H1 (cell line): ENCODE results near the gene SIMC1. TPM values are rescaled to one million over a fixed set of nuclear protein-coding genes. Genes with fewer than 3 reads are reported as not detected.

Experiments
- CTCF ChIA-PET: fragments of 300-600 bp; sonication (Branson Sonifier 250); formaldehyde crosslinking; loops from one replicate; lab custom pipeline; 2021; ENCODE audit not compliant: partially characterized antibody; lab: Charles Lee
- POLR2A ChIA-PET: fragments of 300-600 bp; sonication (Branson Sonifier 250); formaldehyde crosslinking; loops from one replicate; lab custom pipeline; 2021; ENCODE audit warnings: inconsistent platforms; ENCODE audit not compliant: partially characterized antibody; lab: Charles Lee
- DNase-seq, 2 experiments: peaks; one replicate each; pipeline versions ENCODE4 v3.0.0 to v3.0.0-alpha.2; 2010 to 2022; ENCODE audit warnings: low spot score in 2 of 2, low read depth in 1 of 2, mixed read lengths in 1 of 2
- FAIRE-seq: peaks from 2 replicates; lab custom pipeline; 2011; peaks lifted over from hg19 to GRCh38; lab: Jason Lieb, UNC
- H2AFZ ChIP-seq: 2 replicates; pipeline ENCODE4 v1.8.1; 2012; ENCODE audit warnings: low read length, inconsistent platforms
- H2AK5ac ChIP-seq: 2 replicates; pipeline ENCODE4 v1.6.1; 2013; ENCODE audit warnings: low read depth, low read length
- H2BK120ac ChIP-seq: replicated peaks from 2 replicates; pipeline ENCODE3; 2013; ENCODE audit warnings: low read depth, low read length, inconsistent platforms
- H2BK12ac ChIP-seq: 2 replicates; pipeline ENCODE4 v1.6.1; 2013; ENCODE audit warnings: low read depth, low read length
- H2BK15ac ChIP-seq: 2 replicates; pipeline ENCODE4 v1.6.1; 2013; ENCODE audit warnings: low read length
- H2BK20ac ChIP-seq: 2 replicates; pipeline ENCODE4 v1.6.1; 2013; ENCODE audit warnings: low read length
- H2BK5ac ChIP-seq: 2 replicates; pipeline ENCODE4 v1.6.1; 2013; ENCODE audit warnings: low read depth, low read length
- H3K14ac ChIP-seq: 2 replicates; pipeline ENCODE4 v1.6.1; 2013; ENCODE audit warnings: inconsistent platforms; ENCODE audit not compliant: insufficient read length
- H3K18ac ChIP-seq: 2 replicates; pipeline ENCODE4 v1.6.1; 2013; ENCODE audit warnings: low read length; ENCODE audit errors: extremely low read depth
- H3K23ac ChIP-seq: 2 replicates; pipeline ENCODE4 v1.6.1; 2013; ENCODE audit warnings: inconsistent platforms; ENCODE audit not compliant: insufficient read length
- H3K23me2 ChIP-seq: 2 replicates; pipeline ENCODE4 v1.6.1; 2013; ENCODE audit warnings: low read depth, low read length
- H3K27ac ChIP-seq: 2 replicates; pipeline ENCODE4 v1.6.1; 2011; ENCODE audit warnings: low read depth, low read length, inconsistent platforms
- H3K27me3 ChIP-seq, 4 experiments: replicated peaks in 1 of 4; 1 replicate in 1 of 4; 2 replicates in 3 of 4; pipeline versions ENCODE4 v1.6.1 to v1.8.1; 2011 to 2013; ENCODE audit warnings: low read length in 3 of 4, mild to moderate bottlenecking in 3 of 4, inconsistent platforms in 2 of 4, mixed read lengths in 2 of 4, moderate library complexity in 1 of 4; ENCODE audit not compliant: control insufficient read depth in 3 of 4, insufficient read depth in 3 of 4; ENCODE audit errors: extremely low read depth in 1 of 4
- H3K36me3 ChIP-seq, 4 experiments: 2 replicates each; pipeline versions ENCODE4 v1.6.1 to v1.8.1; 2011 to 2013; ENCODE audit warnings: mild to moderate bottlenecking in 4 of 4, low read length in 3 of 4, moderate library complexity in 2 of 4, control low read depth in 1 of 4, inconsistent platforms in 1 of 4; ENCODE audit not compliant: insufficient read depth in 4 of 4, control insufficient read depth in 2 of 4
- H3K4ac ChIP-seq: replicated peaks from 2 replicates; pipeline ENCODE3; 2013; ENCODE audit warnings: low read length, low read depth, mixed read lengths, inconsistent platforms; ENCODE audit not compliant: insufficient read length
- H3K4me1 ChIP-seq, 4 experiments: replicated peaks in 1 of 4; 1 replicate in 1 of 4; 2 replicates in 3 of 4; pipeline versions ENCODE4 v1.6.1 to v1.8.1; 2011 to 2013; ENCODE audit warnings: low read length in 3 of 4, inconsistent platforms in 2 of 4, mixed read lengths in 1 of 4; ENCODE audit not compliant: insufficient read depth in 4 of 4, control insufficient read depth in 3 of 4
- H3K4me2 ChIP-seq, 2 experiments: 2 replicates each; pipeline versions ENCODE4 v1.6.1 to v1.8.1; 2011 to 2013; ENCODE audit warnings: low read depth in 2 of 2, low read length in 2 of 2, control low read depth in 1 of 2, inconsistent platforms in 1 of 2, mild to moderate bottlenecking in 1 of 2; ENCODE audit not compliant: insufficient read depth in 1 of 2
- H3K4me3 ChIP-seq, 4 experiments: fragments of 200-600, 300-600 bp in 1 of 4; sonication (generic), shearing (Covaris generic), sonication (Bioruptor Twin) in 1 of 4; 2 replicates each; pipeline versions ENCODE4 v1.5.1 to v1.8.1; 2011 to 2016; ENCODE audit warnings: low read length in 4 of 4, low read depth in 3 of 4, control low read depth in 2 of 4, inconsistent platforms in 2 of 4, mild to moderate bottlenecking in 2 of 4, mixed read lengths in 1 of 4, moderate library complexity in 1 of 4; ENCODE audit not compliant: insufficient read depth in 2 of 4; ENCODE audit errors: extremely low read depth in 1 of 4
- H3K56ac ChIP-seq: replicated peaks from 2 replicates; pipeline ENCODE3; 2013; ENCODE audit warnings: low read depth, mild to moderate bottlenecking, mixed read lengths, low read length, inconsistent platforms; ENCODE audit not compliant: insufficient read length
- H3K79me1 ChIP-seq: 2 replicates; pipeline ENCODE4 v1.6.1; 2013; ENCODE audit warnings: low read depth, low read length, control low read depth
- H3K79me2 ChIP-seq, 2 experiments: 2 replicates each; pipeline versions ENCODE4 v1.6.1 to v1.8.1; 2012 to 2013; ENCODE audit warnings: low read length in 2 of 2, mild to moderate bottlenecking in 2 of 2, inconsistent platforms in 1 of 2; ENCODE audit not compliant: insufficient read depth in 2 of 2, control insufficient read depth in 1 of 2
- H3K9ac ChIP-seq, 4 experiments: replicated peaks in 1 of 4; 1 replicate in 1 of 4; 2 replicates in 3 of 4; pipeline versions ENCODE4 v1.6.1 to v1.8.1; 2011 to 2013; ENCODE audit warnings: low read depth in 3 of 4, low read length in 3 of 4, control low read depth in 2 of 4, mild to moderate bottlenecking in 2 of 4, moderate library complexity in 2 of 4, inconsistent platforms in 1 of 4; ENCODE audit errors: extremely low read depth in 1 of 4
- H3K9me3 ChIP-seq, 2 experiments: 2 replicates each; pipeline versions ENCODE4 v1.6.1 to v1.8.1; 2012 to 2013; ENCODE audit warnings: mild to moderate bottlenecking in 2 of 2, moderate library complexity in 2 of 2, control low read depth in 1 of 2, inconsistent platforms in 1 of 2, low read depth in 1 of 2, low read length in 1 of 2, mixed read lengths in 1 of 2; ENCODE audit not compliant: insufficient read depth in 2 of 2
- H4K20me1 ChIP-seq, 2 experiments: replicated peaks in 1 of 2; 2 replicates each; pipeline versions ENCODE3 to v1.8.1; 2011 to 2013; ENCODE audit warnings: inconsistent platforms in 2 of 2, low read length in 2 of 2, mild to moderate bottlenecking in 1 of 2; ENCODE audit not compliant: insufficient read depth in 2 of 2, control insufficient read depth in 1 of 2
- H4K5ac ChIP-seq: 2 replicates; pipeline ENCODE4 v1.6.1; 2013; ENCODE audit warnings: low read length, low read depth, mixed read lengths, inconsistent platforms; ENCODE audit not compliant: insufficient read length
- H4K8ac ChIP-seq: 2 replicates; pipeline ENCODE4 v1.8.0; 2013; ENCODE audit warnings: mild to moderate bottlenecking, moderate library complexity, low read length, inconsistent platforms; ENCODE audit not compliant: insufficient read depth; ENCODE audit errors: extremely low read depth
- H4K91ac ChIP-seq: replicated peaks from 2 replicates; pipeline ENCODE3; 2013; ENCODE audit warnings: low read length, mixed read lengths, inconsistent platforms; ENCODE audit not compliant: insufficient read length
- BACH1 ChIP-seq: IDR thresholded peaks from 2 replicates; pipeline ENCODE4 v1.6.1; 2012; ENCODE audit warnings: low read length, improper control_type of control experiment
- BCL11A ChIP-seq, 2 experiments: IDR thresholded peaks; one replicate each; pipeline ENCODE4 v1.6.1; 2011; ENCODE audit warnings: low read depth in 2 of 2, low read length in 2 of 2, mild to moderate bottlenecking in 2 of 2
- CHD2 ChIP-seq: IDR thresholded peaks from 2 replicates; pipeline ENCODE4 v1.6.1; 2012; ENCODE audit warnings: low read length, improper control_type of control experiment
- EP300 ChIP-seq, 2 experiments: IDR thresholded peaks; 1 replicate in 1 of 2; 2 replicates in 1 of 2; pipeline ENCODE4 v1.6.1; 2011 to 2012; ENCODE audit warnings: low read depth in 2 of 2, low read length in 2 of 2, mild to moderate bottlenecking in 2 of 2, borderline replicate concordance in 1 of 2, inconsistent platforms in 1 of 2, moderate library complexity in 1 of 2
- GABPA ChIP-seq: IDR thresholded peaks from 2 replicates; pipeline ENCODE4 v1.6.1; 2011; ENCODE audit warnings: mild to moderate bottlenecking, low read length, moderate library complexity, borderline replicate concordance; ENCODE audit not compliant: insufficient read depth
- JUND ChIP-seq: IDR thresholded peaks from 2 replicates; pipeline ENCODE4 v1.6.1; 2011; ENCODE audit warnings: mild to moderate bottlenecking, improper control_type of control experiment, low read length
- RAD21 ChIP-seq, 2 experiments: IDR thresholded peaks in 1 of 2; conservative IDR thresholded peaks in 1 of 2; 2 replicates each; pipeline ENCODE4 v1.6.1; 2011; ENCODE audit warnings: low read depth in 2 of 2, low read length in 2 of 2, improper control_type of control experiment in 1 of 2, inconsistent platforms in 1 of 2, mild to moderate bottlenecking in 1 of 2, moderate library complexity in 1 of 2
- WGBS, 2 experiments: shearing (Covaris generic) in 1 of 2; methylation state at CpG; one replicate each; pipeline versions ENCODE4 v1.1.6 to v1.1.7; 2013 to 2015; ENCODE audit warnings: low lambda C conversion rate in 2 of 2, mixed read lengths in 2 of 2, inconsistent platforms in 1 of 2, low coverage in 1 of 2, missing lambda C conversion rate in 1 of 2; ENCODE audit not compliant: insufficient replicate concordance in 2 of 2, insufficient coverage in 1 of 2, insufficient read length in 1 of 2; ENCODE audit errors: extremely low coverage in 1 of 2, missing lambda C conversion rate in 1 of 2; 5-methylcytosine and 5-hydroxymethylcytosine counted together
- polyA plus RNA-seq, 7 experiments: library from polyadenylated mRNA; depleted of rRNA in 3 of 7; stranded (reverse) in 5 of 7; unstranded in 2 of 7; fragments of >200 nt in 5 of 7; fragments of 200-250 nt in 2 of 7; gene quantifications; 1 replicate in 5 of 7; 2 replicates in 1 of 7; 4 replicates in 1 of 7; pipeline versions ENCODE4 v1.2.1 to v1.2.3, GENCODE V29; 2011 to 2013; ENCODE audit warnings: missing spikeins in 2 of 7, mixed read lengths in 2 of 7
- total RNA-seq: library from RNA; stranded (reverse); fragmentation: NEBNext Ultra II Directional; extraction: Animal tissue kit (Norgen Biotek cat#: 25700); gene quantifications from 2 replicates; pipeline ENCODE4 v1.2.1, GENCODE V29; 2021
- TF ChIP-seq, protein P1 (sequence below): IDR thresholded peaks from 2 replicates; pipeline ENCODE4 v1.6.1; 2012; ENCODE audit warnings: inconsistent platforms
- TF ChIP-seq, protein P2 (sequence below): IDR thresholded peaks from 2 replicates; pipeline ENCODE4 v1.6.1; 2012; ENCODE audit warnings: inconsistent platforms

The SIMC1 gene
- total and polyA plus RNA-seq, 2 of the 8 experiments (the other 6 are each of a cell fraction or from before 2014, with no cell fraction given): 12.3 to 21.2 TPM

DNA sequence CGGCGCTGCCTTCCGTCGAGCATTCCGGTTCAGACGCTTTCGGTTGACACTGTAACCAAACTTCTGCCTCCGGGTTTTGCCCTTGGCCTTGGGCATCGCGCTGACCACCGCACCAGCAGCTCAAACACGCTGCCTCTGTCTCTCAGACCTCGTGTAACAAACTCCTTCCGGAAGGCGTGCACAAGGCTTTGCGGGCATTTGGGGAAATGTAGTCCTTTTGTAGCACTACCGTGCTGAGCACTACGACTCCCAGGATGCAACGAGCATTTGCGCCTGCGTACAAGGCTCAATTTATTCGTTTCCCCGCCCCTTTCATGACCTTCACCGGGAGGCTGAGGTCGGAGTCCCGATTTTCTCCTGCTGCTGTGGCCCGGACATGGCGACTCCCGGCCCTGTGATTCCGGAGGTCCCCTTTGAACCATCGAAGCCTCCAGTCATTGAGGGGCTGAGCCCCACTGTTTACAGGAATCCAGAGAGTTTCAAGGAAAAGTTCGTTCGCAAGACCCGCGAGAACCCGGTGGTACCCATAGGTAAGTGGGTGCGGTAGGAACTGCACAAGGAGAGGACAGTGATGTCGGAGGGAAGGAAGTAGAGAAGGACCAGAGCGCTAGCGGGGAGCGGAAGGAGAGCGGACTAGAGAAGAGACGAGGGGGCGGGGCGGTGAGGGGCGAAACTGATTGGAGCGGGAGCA lies 150.4 kb downstream of the SIMC1 start, which contains the start of the genes HIGD2A and NOP16:
HIGD2A (plus strand) TSS at position 308 of the 691 bp plus-strand sequence; CDS start at position 377, 69 bp downstream.
NOP16 (minus strand) TSS at position 155 of the 691 bp plus-strand sequence; CDS start at position 96, 59 bp downstream.
- peaks cover 9% of the 10 kb centered on the region; the same call in 1 of the 2 replicates for H3K23me2 ChIP-seq
- H3K79me1 ChIP-seq: peaks cover 7% of the 10 kb centered on the region; the same call in 1 of the 2 replicates
- no peak within 1 kb of the TSS for H3K23ac ChIP-seq
- no peak within 1 kb of the TSS for H3K14ac ChIP-seq
- H3K9ac ChIP-seq: peak within 1 kb of the TSS; percentile 86 to 99 (median 95)
- ChIA-PET CTCF (interaction anchor here (1.2 kb wide), 1 partner anchor 271 kb away, joined by 3 read pairs; no protein-coding TSS in a partner anchor), POLR2A (interaction anchor here (0.6 to 10.2 kb wide), 19 partner anchors 8 to 209 kb away, joined by 3 to 93 read pairs (median 4); partner anchors contain the start of genes ARL10, FAF2, KIAA1191 and RNF44)
- peak within 1 kb of the TSS; percentile 92 to 96 (median 95) for H3K4me3 ChIP-seq
- H2BK5ac ChIP-seq: peak within 1 kb of the TSS; percentile 98
- H3K4me1 ChIP-seq: peaks cover 0 to 5% (median 1%) of the 10 kb centered on the region in 4 experiments; a peak in 2 of 7 replicates
- DNase-seq (peak; percentile 93 to 96), FAIRE-seq (peak; percentile 96)
- H3K18ac ChIP-seq: peak within 1 kb of the TSS; percentile 91
- H3K56ac ChIP-seq: peak within 1 kb of the TSS; percentile 90
- peak within 1 kb of the TSS; percentile 86 for H4K5ac ChIP-seq
- WGBS, 2 experiments: 1% methylated on average over 47 of the region's 47 CpGs; no CpG with 5 or more reads in 1 of the 2 experiments
- peaks cover 3 to 4% of the 10 kb centered on the region in 2 experiments for H4K20me1 ChIP-seq
- H3K27ac ChIP-seq: peak within 1 kb of the TSS; percentile 98
- H3K27me3 ChIP-seq: no peaks in the 10 kb centered on the region
- H2AFZ ChIP-seq: peak within 1 kb of the TSS; percentile 93; the same call in 1 of the 2 replicates
- peaks cover 0 to 29% of the 10 kb centered on the region in 2 experiments for H3K79me2 ChIP-seq
- peak within 1 kb of the TSS; percentile 66; the same call in 1 of the 2 replicates for H2AK5ac ChIP-seq
- H3K4me2 ChIP-seq: peak within 1 kb of the TSS; percentile 86 to 91
- no peak within 1 kb of the TSS for H2BK120ac ChIP-seq
- peak within 1 kb of the TSS; percentile 81; the same call in 1 of the 2 replicates for H2BK12ac ChIP-seq
- H2BK20ac ChIP-seq: no peak within 1 kb of the TSS
- H4K8ac ChIP-seq: peak within 1 kb of the TSS; percentile 98; the same call in 1 of the 2 replicates
- no peaks in the 10 kb centered on the region for H3K9me3 ChIP-seq
- H3K36me3 ChIP-seq: peaks cover 15 to 28% (median 18%) of the 10 kb centered on the region in 4 experiments
- no peak within 1 kb of the TSS for H3K4ac ChIP-seq
- peak within 1 kb of the TSS; percentile 77 for H4K91ac ChIP-seq
- peak within 1 kb of the TSS; percentile 61; the same call in 1 of the 2 replicates for H2BK15ac ChIP-seq
- peak in 1 of 2 experiments; percentile 66; a peak in 1 of 3 replicates for TF ChIP-seq EP300 (IDR thresholded peaks at IDR 0.05; ENCODE audit: borderline replicate concordance in 1 of 2, low read depth in 2 of 2, low read length in 2 of 2)
- no peak for TF ChIP-seq BCL11A (IDR thresholded peaks at IDR 0.05; ENCODE audit: low read depth in 2 of 2, low read length in 2 of 2)
- TF ChIP-seq RAD21 (IDR thresholded peaks at IDR 0.05 in 1 of 2, conservative IDR thresholded peaks at IDR 0.05 in 1 of 2; ENCODE audit: low read depth in 2 of 2, low read length in 2 of 2): no peak
- TF ChIP-seq JUND: peak; percentile 3; the same call in 1 of the 2 replicates
- TF ChIP-seq, protein P1, sequence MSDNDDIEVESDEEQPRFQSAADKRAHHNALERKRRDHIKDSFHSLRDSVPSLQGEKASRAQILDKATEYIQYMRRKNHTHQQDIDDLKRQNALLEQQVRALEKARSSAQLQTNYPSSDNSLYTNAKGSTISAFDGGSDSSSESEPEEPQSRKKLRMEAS: peak; percentile 97
- no peak for TF ChIP-seq BACH1
- TF ChIP-seq, protein P2, sequence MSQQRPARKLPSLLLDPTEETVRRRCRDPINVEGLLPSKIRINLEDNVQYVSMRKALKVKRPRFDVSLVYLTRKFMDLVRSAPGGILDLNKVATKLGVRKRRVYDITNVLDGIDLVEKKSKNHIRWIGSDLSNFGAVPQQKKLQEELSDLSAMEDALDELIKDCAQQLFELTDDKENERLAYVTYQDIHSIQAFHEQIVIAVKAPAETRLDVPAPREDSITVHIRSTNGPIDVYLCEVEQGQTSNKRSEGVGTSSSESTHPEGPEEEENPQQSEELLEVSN: peak; percentile 74
- TF ChIP-seq CHD2: peak; percentile 96
- peak; percentile 96 for TF ChIP-seq GABPA
